C4-2B (cell line): ENCODE measurements around the gene RAB3D.

Experiments
- H3K27ac ChIP-seq: fragments of 450-650 bp; 2 replicates; pipeline ENCODE4 v1.5.1; 2017
- CTCF ChIP-seq: fragments of 450-650 bp; conservative IDR thresholded peaks from 2 replicates; pipeline ENCODE4 v1.5.1; 2017; ENCODE audit warnings: mild to moderate bottlenecking
- ZFX ChIP-seq: fragments of 450-650 bp; IDR thresholded peaks from 2 replicates; pipeline ENCODE4 v1.6.1; 2017

Gene RAB3D

GRCh38 chr19:11379857-11380350 is 40.4 kb upstream of the RAB3D start:
- peak overlapping the region; percentile 81 for H3K27ac ChIP-seq
- no peak for TF ChIP-seq ZFX
- TF ChIP-seq CTCF: no peak

- peak overlapping the region; percentile 81 for H3K27ac ChIP-seq
Observed at GRCh38 chr19:11379269-11379845, 39.9 kb upstream of the RAB3D start.

DNA sequence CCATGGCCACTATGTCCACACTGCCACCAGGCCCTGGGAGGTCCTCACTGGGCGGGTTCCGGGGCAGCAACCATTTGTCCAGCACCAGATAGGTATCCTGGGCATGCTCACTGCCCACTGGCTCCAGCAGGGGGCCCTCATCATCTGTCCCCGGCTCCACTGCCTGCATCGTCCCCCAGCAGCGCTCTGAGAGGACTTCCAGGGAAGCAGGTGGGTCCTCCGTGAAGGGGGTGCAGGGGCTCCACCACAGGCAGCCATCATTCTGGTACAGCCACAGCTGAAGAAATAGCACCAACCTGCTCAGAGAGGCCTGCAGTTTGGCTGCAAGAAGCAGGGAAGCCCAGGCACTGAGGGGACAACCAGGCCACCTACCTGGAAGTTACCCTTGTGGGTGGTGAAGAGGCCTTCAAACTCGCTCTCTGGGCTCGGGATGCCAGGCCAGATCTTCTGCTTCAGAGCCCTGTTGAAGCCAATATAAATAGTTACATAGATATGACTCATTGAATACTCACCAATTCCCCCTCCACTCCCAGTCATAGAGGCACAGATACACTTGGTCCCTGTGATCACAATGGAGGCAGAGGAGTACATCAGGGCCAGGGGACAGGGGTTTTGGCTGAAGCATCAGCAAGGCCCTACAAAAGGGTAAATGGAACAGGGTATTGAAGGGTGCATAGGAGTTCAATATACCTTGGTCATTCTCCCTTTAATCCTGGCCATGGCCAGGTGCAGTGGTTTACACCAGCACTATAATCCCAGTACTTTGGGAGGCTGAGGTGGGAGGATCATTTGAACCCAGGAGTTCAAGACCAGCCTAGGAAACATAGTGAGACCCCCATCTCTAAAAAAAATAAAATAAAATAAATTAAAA is 39.1 kb upstream of the RAB3D start:
- peak overlapping the region; percentile 25; the same call in 1 of the 2 replicates for H3K27ac ChIP-seq
- TF ChIP-seq ZFX (no peak), CTCF (peak; percentile 71)

DNA sequence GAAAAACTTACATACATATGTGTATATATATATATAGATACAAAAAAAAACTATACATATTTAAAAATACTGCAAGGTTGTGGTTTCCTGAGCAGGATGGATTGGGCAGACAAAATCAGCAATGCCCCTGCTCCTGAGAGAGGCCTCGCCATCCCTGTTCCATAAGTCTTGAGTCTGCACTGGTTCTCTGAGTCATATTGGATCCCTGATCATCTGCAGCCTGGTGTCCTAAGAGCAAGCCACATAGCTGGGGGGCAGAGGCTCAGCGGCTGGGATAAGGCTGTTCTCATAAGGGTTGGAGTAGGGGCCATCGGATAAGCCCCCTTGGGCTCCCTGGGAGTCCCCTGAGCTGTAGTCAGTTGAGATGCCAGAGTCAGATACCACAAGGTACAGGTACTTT is 38.3 kb upstream of the RAB3D start:
- TF ChIP-seq ZFX (no peak), CTCF (no peak)
- H3K27ac ChIP-seq: 0 out of 2 replicates have a peak overlapping the region, but pooled peaks have one; percentile 25

- TF ChIP-seq CTCF: no peak
- TF ChIP-seq ZFX: no peak
- peak overlapping the region; percentile 25 for H3K27ac ChIP-seq
Observed at GRCh38 chr19:11377237-11377636, 37.8 kb upstream of the RAB3D start.

- TF ChIP-seq CTCF (no peak), ZFX (0 out of 2 replicates have a peak, but pooled peaks have one; percentile 36)
- H3K27ac ChIP-seq: peak overlapping the region; percentile 89
Observed at GRCh38 chr19:11375143-11375948, 35.9 kb upstream of the RAB3D start.

- peak; percentile 97 for TF ChIP-seq ZFX
- TF ChIP-seq CTCF: no peak
- H3K27ac ChIP-seq: peak within 1 kb of the TSS; percentile 89
Observed at GRCh38 chr19:11374433-11375142, 35.1 kb upstream of the RAB3D start, which contains the start of gene SWSAP1. TSS of gene SWSAP1 (plus strand) at chr19:11374666. CDS start at chr19:11374681, 15 bp downstream.
